LoVo (cell line): ENCODE results near the gene UBR2.
A peak's percentile ranks its signal among the peaks of the same experiment; 100 is the strongest.

Experiments
- DNase-seq: peaks from one replicate; pipeline ENCODE4 v3.0.0-alpha.2; 2016; ENCODE audit warnings: low spot score

Gene UBR2

DNA sequence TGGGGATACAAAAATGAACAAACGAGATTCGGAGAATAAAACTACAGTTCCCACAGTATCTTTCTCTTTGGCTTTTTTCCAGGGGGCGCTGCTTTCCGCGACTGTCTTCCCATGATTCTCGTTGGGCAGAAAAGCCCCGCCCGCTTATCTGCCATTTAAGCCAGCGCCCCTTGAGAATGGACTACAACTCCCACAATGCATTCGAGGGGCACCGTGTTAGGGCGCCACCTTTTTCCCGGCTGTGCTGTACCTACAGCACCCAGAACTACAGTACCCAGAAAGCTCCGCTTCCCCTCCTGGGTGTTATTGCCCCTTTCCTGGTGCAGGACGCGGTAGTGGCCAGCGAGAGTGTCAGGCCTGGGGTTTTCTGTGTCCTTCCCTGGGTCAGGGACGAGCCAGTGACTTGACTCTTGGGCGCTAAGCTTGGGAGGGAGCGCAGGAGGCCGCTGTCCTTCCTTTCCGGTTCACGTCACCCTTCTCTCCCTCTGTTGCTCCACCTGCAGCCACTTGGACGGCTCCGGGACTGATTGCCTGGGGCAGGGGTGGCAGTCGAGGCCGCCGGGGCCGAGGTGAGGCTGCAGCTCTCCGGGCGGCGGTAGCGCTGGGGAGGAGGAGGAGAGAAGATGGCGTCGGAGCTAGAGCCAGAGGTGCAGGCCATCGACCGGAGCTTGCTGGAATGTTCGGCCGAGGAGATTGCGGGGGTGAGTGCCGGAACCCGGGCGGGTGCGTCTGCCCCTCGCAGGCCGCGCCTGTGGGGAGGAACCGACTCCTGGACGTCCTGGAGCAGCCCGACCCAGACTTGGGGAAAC is at the start of gene UBR2:
UBR2 (plus strand) TSS at position 333 of the 809 bp plus-strand sequence; CDS start at position 624, 291 bp downstream.
- DNase-seq = peak; percentile 97

DNA sequence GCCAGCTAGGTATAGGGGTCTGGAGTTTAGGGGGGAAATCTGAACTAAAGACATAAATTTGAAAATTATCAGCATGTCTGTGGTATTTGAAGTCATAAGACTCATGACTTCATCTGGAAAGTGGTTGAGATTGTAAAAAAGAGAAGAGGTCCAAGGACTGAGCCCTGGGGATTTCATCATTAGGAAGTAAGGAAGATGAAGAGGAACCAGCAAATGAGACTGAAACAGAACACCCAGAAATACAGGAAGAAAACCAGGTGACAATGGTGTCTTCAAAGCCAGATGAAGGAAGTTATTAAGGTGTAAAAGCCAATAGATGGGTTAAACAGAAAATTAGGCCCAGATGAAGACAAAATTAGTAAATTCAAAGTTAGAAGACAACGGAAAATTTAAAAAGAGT is 49.1 kb upstream of the UBR2 start:
- DNase-seq = no peak

DNA sequence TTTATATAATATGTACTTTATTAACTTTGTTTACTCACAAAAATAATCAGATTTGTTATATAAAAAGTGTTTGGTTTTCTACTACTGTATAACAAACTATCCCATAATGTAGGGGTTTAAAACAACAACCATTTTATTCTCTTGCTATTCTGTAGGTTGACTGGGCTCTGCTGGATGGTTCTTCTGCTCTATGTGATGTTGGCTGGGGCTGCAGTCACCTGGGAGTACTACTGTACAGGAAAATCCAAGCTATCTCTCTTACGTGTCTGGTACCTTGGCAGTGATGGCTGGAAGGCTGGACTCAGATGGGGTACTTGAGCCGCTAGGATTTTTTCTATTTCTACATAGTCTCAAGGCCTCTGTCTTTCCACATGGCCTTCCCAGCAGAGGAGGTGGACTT is 44.0 kb upstream of the UBR2 start:
- no peak for DNase-seq

DNA sequence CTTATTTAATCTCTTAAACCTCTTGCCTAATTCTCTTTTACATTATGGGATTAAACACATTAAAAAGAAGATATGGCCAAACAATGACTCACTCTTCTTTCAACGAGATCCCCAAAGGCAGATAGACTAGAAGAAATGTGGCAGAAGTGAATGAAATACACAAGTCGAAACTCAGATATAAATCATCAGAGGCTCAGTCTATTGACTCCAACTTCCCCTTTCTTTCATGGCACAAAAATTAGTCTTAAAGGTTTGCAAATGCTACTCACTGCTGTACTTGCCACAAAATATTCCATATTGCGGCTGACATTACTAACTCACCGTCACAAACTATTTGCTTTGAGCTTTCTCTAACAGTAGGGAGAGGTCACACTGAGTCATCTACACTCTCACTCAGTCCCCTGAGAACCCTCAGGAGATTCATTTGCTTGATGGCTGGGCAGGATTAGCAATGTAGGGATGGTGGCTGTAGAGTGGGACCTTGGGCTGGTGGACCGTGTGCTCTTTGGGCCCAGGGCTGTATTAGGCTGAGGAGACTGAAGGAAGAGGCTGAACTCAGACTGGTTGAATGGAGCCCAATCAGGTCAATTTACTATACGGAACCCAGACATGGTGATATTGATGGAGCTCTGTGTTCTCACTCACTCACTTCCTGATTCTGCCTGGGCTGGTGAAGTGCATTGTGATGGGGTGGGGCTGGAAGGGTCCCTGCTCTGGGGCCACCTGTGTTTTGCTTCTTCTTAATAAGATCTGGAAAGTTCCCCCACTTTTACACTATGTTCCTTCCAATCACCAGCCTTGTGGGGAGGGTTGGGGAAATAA is 42.8 kb upstream of the UBR2 start:
- peak; percentile 6 for DNase-seq

DNA sequence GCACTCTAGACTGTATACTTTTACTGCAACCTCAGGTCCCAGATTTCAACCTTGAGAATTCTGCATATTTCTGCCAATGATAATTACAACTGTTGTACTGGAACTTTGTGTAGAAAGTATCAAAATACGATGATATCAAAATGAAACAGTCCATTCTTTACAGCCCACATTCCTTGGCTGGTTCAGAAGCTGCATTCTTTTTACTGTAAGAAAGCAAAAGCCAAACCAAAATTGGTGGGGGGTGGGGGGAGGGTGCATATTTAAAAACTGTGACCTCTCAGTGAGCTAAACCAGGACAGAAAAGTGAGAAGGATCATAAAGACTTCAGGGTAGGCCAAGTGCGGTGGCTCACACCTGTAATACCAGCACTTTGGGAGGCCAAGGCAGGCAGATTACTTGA is 41.8 kb upstream of the UBR2 start:
- no peak for DNase-seq

DNA sequence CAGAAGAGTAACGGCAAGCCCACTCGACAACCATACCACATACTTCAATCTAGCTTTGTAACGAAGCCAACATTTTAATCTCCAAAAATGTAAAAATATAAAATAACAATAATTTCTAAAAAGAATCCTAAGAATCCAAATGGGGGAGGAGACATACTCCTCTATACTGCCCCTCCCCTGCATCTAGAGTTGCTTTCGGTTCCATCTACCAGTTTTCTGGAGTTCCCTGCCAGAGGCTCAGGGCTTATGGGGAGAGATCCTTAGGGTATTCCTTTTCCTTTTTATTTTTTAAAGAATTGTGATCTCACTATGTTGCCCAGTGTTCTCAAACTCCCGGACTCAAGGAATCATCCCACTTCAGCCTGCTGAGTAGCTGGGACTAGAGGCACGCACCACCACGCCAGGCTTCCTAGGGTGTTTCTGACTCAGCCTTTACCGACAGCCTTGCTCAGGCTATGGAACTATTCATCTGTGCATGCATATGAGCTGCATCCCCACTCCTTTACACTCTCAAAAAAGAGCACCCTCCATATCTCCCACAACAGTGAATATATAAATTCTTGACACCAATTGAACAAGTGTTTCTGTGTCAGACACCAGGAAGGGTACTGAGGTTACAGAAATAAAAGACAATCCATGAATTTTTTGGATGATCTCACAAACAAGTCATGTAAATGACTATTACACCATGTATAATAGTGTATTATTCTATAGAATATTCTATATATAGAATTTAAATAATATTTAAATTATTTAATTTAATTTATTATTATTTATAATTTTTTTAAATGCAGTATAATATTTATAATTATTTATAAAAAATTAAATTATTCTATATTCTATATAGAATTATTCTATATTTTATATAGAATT is 40.7 kb upstream of the UBR2 start:
- no peak for DNase-seq

DNA sequence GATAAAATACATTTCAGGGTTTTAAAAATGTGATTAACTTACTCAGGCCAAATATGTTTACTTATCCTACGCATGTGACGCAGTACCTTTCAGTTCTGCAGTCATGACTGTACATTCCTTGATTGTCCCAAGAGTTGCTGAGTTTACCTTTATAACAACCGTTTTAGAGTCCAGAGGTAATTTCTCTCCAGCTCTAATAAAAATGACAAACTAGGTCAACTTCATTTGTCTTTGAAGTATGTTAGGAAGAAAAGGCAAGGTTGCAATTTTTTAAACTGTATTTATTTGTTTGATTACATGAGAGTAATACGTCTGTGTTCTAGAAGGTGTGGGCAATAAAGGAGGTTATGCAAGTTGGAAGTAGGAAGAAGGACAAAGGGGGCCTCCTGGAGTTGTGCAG is 38.6 kb upstream of the UBR2 start:
- DNase-seq = no peak

DNA sequence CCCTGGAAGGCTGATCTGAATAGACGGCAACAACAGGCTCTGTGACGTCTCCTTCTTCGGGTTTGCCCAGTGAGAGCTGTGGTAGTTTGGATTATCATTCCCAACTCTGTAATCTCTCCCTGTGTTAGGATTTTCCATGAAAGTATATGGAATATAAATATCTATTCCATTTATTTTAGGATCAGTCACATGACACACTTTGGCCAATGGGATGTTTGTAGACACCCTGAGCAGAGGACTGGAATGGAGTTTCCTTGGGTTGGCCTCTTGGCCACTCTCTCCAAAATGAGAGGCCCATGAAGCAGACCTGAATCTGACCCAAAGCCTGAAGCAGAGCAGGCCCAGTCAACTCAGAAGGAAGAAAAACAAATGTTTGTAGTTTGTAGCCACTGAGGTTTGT is 37.2 kb upstream of the UBR2 start:
- no peak for DNase-seq

DNA sequence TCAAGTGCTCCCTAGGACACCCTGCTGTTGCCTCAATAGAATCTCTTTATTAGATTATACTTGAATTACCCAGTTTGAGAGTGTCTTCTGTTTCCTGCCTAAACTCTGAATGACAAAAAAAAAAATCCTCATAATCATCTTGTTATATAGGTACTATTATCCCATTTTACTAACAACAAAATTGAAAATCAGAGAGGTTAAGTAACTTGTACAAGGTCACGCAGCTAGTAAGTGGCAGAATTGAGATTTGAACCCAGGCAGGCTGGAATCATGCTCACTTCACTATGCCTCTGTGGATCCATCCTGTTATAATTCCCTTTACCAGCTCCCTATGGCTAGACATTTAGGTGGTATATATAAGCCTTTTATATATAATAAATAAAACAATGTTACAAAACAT is 36.6 kb upstream of the UBR2 start:
- DNase-seq = no peak

DNA sequence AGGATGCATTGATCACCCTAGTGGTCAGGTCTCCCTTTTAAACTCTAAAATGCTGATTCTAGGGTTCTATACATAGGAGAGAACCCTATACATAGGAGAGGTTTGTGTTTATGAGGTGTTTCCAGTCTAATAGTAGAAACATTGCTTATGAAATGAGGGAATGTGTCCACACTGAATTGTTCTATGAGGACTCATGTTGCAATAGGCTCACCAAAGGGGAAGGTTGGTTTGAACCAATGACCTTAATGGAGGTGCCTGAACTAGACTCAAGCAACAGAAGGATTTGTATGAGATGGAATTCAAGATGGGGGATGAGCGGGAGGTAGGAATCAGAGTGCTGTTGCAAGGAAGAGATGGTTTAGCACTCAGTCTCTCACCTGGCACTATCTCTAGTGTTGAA is 33.5 kb upstream of the UBR2 start:
- no peak for DNase-seq

DNA sequence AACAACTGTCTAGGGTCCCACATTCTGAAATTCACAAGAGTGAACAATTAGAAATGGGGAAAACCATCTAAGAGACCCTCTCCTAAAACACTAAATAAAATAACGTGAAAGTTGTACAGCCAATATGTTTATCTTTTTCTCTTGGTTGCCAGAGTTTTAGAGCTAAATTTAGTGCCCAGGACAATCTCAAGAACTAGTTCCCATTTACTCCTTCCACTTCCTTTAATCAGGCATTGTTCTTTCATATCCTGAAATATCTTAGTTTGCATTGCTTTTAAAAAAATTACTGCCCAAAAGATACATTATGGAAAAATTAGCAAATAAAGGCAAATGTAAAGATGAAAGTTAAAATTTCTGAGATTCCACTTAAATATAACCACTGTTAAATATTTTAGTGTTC is 33.1 kb upstream of the UBR2 start:
- no peak for DNase-seq

DNA sequence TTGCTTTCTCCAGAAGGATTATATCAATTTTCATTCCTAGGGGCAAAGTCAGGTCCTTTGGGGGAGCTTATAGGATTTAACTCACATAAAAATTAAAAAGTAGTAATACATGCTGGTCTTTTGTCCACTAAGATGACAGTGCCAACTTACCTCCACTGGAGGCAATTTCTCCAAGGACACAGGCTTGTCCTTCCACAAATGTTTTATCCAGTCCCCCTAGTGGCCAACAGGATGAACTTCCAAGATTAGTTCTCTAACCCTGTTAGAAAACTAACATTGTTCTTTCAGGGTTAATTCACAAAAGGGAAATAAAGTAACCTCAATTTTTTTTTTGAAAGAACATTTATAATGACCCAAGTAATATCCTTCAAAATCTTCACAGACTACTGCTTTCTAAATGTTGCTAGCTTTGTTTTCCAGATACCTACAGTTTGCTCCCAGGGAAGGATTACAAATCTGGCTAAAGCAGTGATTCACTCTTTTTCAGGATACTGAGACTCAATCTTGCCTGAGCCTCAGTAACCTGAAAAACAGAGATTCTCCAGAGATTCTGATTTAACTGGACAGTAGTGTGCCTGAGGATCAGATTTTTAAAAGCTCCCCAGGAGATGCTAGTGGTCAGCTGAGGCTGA is 31.7 kb upstream of the UBR2 start:
- peak; percentile 80 for DNase-seq

DNA sequence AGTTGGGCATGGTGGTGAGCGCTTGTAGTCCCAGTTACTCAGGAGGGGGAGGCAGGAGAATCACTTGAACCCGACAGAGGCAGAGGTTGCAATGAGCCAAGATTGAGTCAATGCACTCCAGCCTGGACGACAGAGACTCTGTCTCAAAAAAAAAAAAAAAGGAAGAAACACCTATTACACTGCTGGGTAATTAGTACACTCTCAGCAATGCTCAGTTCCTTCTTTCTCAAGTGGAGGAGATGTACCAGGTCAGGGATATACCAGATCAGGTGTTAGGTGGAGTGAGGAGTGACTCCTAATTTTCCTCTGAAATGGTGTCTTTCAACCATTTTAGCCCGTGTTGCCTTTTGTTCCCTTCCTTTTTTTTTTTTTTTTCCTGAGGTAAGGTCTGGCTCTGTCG is 30.0 kb upstream of the UBR2 start:
- no peak for DNase-seq

DNA sequence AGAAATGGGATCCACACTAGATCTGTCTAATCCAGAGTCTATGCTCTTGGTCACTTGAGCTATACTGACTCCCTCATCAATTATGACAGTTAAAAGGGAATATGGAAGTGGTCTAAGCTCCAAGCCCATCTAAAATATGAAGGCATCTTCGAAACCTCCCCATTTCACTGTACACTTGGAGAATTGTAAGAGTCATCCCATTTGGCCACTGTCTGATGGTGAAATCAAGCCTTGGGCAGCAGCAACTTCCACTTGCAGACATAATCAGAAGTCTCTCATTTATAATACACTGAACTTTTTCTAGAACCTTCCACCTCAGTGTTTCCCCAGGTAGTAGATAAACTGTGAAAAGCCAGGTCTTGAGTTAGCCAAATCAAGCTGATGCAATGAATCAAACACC is 26.3 kb upstream of the UBR2 start:
- DNase-seq = no peak

DNA sequence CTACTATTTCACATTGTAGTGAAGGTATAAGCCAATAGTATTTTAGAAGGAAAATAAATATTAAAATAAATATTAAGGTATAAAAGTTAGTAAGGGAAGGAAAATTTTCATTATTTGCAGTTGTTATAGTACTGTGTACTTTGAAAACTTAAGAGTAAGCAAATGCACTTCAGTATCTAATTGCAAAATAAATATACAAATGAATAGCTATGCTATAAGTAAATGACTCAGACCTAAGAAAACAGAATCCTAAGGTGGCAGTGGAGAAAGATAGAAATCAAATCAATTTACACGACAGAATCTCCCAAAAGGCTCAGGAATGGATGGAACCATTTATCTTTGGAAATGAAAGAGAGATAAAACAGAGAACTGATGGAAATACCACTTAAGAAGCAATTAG is 24.7 kb upstream of the UBR2 start:
- no peak for DNase-seq

DNA sequence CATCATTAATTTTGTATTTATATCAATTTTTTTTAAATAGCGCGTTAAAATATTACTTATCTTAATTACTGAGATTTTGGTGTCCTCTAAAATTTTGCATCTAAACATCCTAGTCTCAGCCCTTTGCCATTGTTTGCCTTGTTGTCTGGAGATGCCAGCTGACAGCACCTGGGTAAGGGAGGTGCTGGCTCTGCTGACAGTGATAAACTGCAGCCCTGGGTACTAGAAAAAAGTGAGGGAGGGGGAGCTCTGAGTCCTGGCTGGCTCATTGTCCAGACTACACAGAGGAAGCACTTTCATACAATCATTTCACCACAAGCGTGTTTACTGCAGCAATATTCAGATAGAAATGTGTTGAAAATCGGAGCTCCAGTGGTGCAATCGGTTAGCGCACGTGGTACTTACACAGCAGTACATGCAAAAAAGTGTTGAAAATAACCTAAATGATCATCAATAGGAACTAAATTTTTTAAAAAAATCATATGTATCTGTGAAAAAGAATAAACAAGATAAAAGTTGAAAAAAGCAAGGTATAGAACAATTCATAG is 18.5 kb upstream of the UBR2 start:
- no peak for DNase-seq

DNA sequence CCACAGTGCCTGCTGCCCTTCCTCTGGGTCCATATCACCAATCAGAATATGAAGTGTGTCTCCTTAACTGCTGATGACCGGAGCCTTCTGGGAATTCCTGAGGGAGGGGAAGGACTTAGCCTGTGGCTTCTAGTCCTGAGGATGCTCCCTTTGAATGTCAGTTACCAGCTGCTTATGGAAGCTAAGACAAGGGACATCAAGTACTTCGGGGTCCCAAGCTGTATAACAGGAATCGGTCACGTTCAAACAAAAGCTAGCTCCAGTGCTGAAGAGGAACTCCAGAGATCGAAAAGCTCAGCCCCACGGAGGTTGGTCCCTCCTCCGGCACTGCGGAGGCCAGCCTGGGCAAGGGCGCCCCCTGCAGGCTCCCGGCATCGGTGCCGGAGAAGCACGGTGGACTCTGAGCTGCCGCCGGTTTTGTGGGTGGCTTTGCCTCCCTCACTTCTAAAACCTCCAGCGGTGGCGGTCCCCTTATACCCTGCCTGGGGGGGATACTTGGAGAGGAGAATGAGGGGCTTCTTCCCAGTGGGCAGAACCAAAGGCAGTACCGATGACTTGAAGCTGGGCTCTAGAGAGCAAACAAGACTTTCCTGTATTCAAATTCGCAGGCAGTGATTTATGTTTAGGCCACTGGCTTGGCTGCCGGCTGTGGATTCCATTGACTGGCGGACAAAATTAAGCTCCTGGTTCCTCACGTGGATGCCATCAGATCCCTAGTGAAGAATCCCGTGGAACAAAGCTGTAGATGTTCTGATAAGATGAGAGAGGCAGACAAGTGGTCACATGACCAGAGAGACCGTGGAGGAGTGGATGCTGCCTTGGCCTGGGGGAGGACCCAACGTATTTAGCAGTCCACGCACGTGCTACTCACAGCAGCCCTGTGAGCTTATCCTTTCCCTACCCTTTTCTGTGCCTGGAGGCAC is 16.2 kb upstream of the UBR2 start:
- DNase-seq = peak; percentile 76

DNA sequence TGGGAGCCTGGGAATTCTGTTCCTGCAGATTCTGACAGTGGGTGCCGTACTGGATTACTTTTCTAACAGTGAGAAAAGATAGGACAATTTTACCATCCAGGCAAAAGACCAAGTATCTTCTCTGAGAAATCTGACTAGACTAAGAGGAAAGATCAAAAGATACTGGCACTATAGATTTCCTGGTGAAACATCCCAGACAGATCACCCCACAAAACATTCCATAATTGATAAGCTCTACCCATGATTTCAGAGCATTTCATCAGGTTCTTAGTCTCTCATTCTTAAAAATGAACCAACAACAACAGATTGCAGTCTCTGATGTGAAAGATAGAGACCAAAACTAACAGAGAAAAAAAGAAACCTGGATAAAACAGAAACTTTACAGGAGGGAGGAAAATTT is 13.6 kb upstream of the UBR2 start:
- no peak for DNase-seq

DNA sequence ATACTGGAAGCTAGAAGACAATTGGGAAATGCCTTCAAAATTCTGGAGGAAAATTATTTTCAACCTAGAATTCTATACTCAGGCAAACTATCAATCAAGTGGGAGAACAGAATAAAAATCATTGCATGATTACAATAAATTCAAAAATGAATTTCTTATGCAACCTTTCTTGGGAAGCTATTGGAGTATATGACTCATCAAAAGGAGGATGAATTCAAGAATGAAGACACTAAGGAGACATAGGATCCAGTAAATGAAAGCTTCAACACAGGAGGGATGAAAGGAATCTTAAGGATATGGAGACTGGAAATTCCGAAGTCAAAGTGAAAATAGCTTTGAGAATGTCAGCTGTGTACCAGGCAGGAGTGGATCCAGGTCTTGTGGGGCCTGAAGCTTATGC is 12.6 kb upstream of the UBR2 start:
- DNase-seq = no peak

DNA sequence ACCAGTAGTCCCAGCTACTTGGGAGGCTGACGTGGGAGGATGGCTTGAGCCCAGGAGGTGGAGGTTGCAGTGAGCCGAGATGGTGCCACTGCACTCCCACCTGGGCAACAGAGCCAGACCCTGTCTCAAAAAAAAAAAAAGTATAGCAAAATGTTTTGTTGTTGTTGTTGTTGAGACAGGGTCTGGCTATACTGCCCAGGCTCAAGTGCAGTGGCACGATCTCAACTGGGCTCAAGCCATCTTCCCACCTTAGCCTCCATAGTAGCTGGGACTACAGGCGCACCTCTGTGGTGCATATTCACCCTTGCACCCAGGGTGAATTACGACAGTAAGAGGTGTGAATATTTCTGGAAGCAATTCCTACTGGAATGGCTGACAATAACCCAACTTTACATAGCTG is 11.4 kb upstream of the UBR2 start:
- no peak for DNase-seq
